Natural killer cell (primary cell): ENCODE results near the gene UBE2M. TPM values are rescaled to one million over a fixed set of nuclear protein-coding genes. Genes with fewer than 3 reads are reported as not detected.

Experiments
- ATAC-seq, 3 donors: fragments of 150-1000 bp in 2 of 3; fragments of 200-7000 bp in 1 of 3; cut with Tn5 transposase; 1 replicate in 1 of 3; 2 replicates in 2 of 3; pipeline ENCODE4 v1.10.0; 2021; ENCODE audit warnings: mild to moderate bottlenecking in 2 of 3, moderate library complexity in 2 of 3
- DNase-seq, 2 donors: peaks; one replicate each; pipeline versions ENCODE4 v3.0.0 to v3.0.0-alpha.2; 2013 to 2021; ENCODE audit warnings: mixed read lengths in 1 of 2
- H3K27ac ChIP-seq: one replicate; pipeline ENCODE4 v1.5.1; 2013; ENCODE audit warnings: mild to moderate bottlenecking, low read length
- H3K27me3 ChIP-seq: one replicate; pipeline ENCODE4 v1.6.1; 2013; ENCODE audit warnings: low read length; ENCODE audit not compliant: control insufficient read depth, insufficient read depth
- H3K36me3 ChIP-seq: one replicate; pipeline ENCODE4 v1.6.1; 2013; ENCODE audit warnings: low read length; ENCODE audit not compliant: control insufficient read depth, insufficient read depth
- H3K4me1 ChIP-seq: one replicate; pipeline ENCODE4 v1.6.1; 2013; ENCODE audit warnings: low read length; ENCODE audit not compliant: control insufficient read depth, insufficient read depth
- H3K4me3 ChIP-seq: one replicate; pipeline ENCODE4 v1.5.1; 2013; ENCODE audit warnings: low read length
- H3K9me3 ChIP-seq: one replicate; pipeline ENCODE4 v1.6.1; 2013; ENCODE audit warnings: low read length; ENCODE audit not compliant: control insufficient read depth, insufficient read depth
- H3K27ac Mint-ChIP-seq, 2 donors: one replicate each; pipeline ENCODE4 v1.8.0; 2022; ENCODE audit warnings: mild to moderate bottlenecking in 2 of 2, mixed read lengths in 2 of 2, moderate library complexity in 1 of 2
- H3K27me3 Mint-ChIP-seq, 2 donors: one replicate each; pipeline ENCODE4 v1.8.0; 2022; ENCODE audit warnings: low read depth in 2 of 2, mixed read lengths in 2 of 2
- H3K36me3 Mint-ChIP-seq: one replicate; pipeline ENCODE4 v1.8.0; 2022; ENCODE audit warnings: mixed read lengths
- H3K4me1 Mint-ChIP-seq, 2 donors: one replicate each; pipeline ENCODE4 v1.8.0; 2022; ENCODE audit warnings: mixed read lengths in 2 of 2
- H3K4me3 Mint-ChIP-seq: one replicate; pipeline ENCODE4 v1.8.0; 2022; ENCODE audit warnings: mild to moderate bottlenecking, moderate library complexity, mixed read lengths
- H3K9me3 Mint-ChIP-seq, 2 donors: one replicate each; pipeline ENCODE4 v1.8.0; 2022; ENCODE audit warnings: mixed read lengths in 2 of 2
- CTCF ChIP-seq: fragments of 200-600 bp; IDR thresholded peaks from one replicate; pipeline ENCODE4 v1.8.0; 2022; ENCODE audit warnings: antibody characterized with exemption
- WGBS: methylation state at CpG from one replicate; pipeline ENCODE4 v1.1.7; 2013; ENCODE audit warnings: missing lambda C conversion rate; ENCODE audit not compliant: insufficient coverage; 5-methylcytosine and 5-hydroxymethylcytosine counted together
- intact Hi-C: fragments of 100-400 bp; cut with micrococcal nuclease; formaldehyde crosslinking; loops from one replicate; pipeline ENCODE4 v1.14.2; 2022
- total RNA-seq, 4 donors: library from RNA; stranded (reverse); fragments of 120-200 nt in 1 of 4; gene quantifications; one replicate each; pipeline versions ENCODE4 v1.2.3 to v1.2.4, GENCODE V29; 2013 to 2022

UBE2M gene
- total RNA-seq, 3 donors from 2014 or later (not counting 1 experiment from before 2014, with no cell fraction given), result 71.0 to 89.5 (median 81.9) TPM

- Histone ChIP-seq H3K27me3 (no peaks in the 10 kb centered on the region), H3K36me3 (peaks cover 65% of the 10 kb centered on the region), H3K27ac (no peak overlapping the region), H3K4me1 (peaks cover 27% of the 10 kb centered on the region), H3K9me3 (no peaks in the 10 kb centered on the region), H3K4me3 (no peak overlapping the region)
- intact Hi-C loops, result no loop called here
- 94% methylated on average over 17 of the region's 18 CpGs for WGBS
- peaks cover 6% of the 10 kb centered on the region in 2 donors for H3K27me3 Mint-ChIP-seq
- no peaks in the 10 kb centered on the region for H3K36me3 Mint-ChIP-seq
- no peak for ATAC-seq
- peaks cover 31 to 36% of the 10 kb centered on the region in 2 donors for H3K4me1 Mint-ChIP-seq
- H3K4me3 Mint-ChIP-seq, result no peak overlapping the region
- DNase-seq, result peak in 1 of 2 donors; percentile 11
- no peaks in the 10 kb centered on the region for H3K9me3 Mint-ChIP-seq
- TF ChIP-seq CTCF, result no peak
- peak overlapping the region in 1 of 2 donors; percentile 84 for H3K27ac Mint-ChIP-seq
Measured at GRCh38 chr19:58547323-58548312, 10.8 kb downstream of the UBE2M start.

GRCh38 chr19:58546019-58546530 is 12.3 kb downstream of the UBE2M start:
- H3K36me3 Mint-ChIP-seq, result no peaks in the 10 kb centered on the region
- DNase-seq, result peak in 1 of 2 donors; percentile 25

GRCh38 chr19:58545286-58546018 is 13.0 kb downstream of the UBE2M start:
- peaks cover 31 to 34% of the 10 kb centered on the region in 2 donors for H3K4me1 Mint-ChIP-seq
- H3K36me3 Mint-ChIP-seq, result no peaks in the 10 kb centered on the region
- TF ChIP-seq CTCF, result no peak
- Histone ChIP-seq H3K27me3 (no peaks in the 10 kb centered on the region), H3K9me3 (no peaks in the 10 kb centered on the region), H3K4me1 (peaks cover 27% of the 10 kb centered on the region), H3K4me3 (peak overlapping the region; percentile 51), H3K36me3 (peaks cover 44% of the 10 kb centered on the region), H3K27ac (peak overlapping the region; percentile 24)
- ATAC-seq, result no peak
- no peaks in the 10 kb centered on the region for H3K9me3 Mint-ChIP-seq
- H3K4me3 Mint-ChIP-seq, result peak overlapping the region; percentile 89
- H3K27ac Mint-ChIP-seq, result peak overlapping the region; percentile 80 to 84
- intact Hi-C loops, result no loop called here
- DNase-seq, result peak in 1 of 2 donors; percentile 36
- WGBS, result 11% methylated on average over 21 of the region's 21 CpGs
- peaks cover 6 to 7% of the 10 kb centered on the region in 2 donors for H3K27me3 Mint-ChIP-seq

More at GRCh38 chr19:58546019-58546530, 12.3 kb downstream of the UBE2M start:
- 35% methylated on average over 1 of the region's 1 CpG for WGBS
- Mint-ChIP-seq H3K27ac (peak overlapping the region; percentile 80 to 84), H3K4me1 (peaks cover 31 to 34% of the 10 kb centered on the region in 2 donors), H3K27me3 (peaks cover 6 to 7% of the 10 kb centered on the region in 2 donors), H3K4me3 (peak overlapping the region; percentile 89), H3K9me3 (no peaks in the 10 kb centered on the region)
- TF ChIP-seq CTCF, result no peak
- no peak for ATAC-seq
- Histone ChIP-seq H3K9me3 (no peaks in the 10 kb centered on the region), H3K4me3 (no peak overlapping the region), H3K36me3 (peaks cover 50% of the 10 kb centered on the region), H3K4me1 (peaks cover 27% of the 10 kb centered on the region), H3K27ac (no peak overlapping the region), H3K27me3 (no peaks in the 10 kb centered on the region)
- intact Hi-C loops, result no loop called here
